HCT116 (cell line): ENCODE data around the gene LRCH4. TPM values are rescaled to one million over a fixed set of nuclear protein-coding genes. Genes with fewer than 3 reads are reported as not detected.

Experiments
- ATAC-seq: fragments of 200-7000 bp; cut with Tn5 transposase; 2 replicates; pipeline ENCODE4 v1.9.1; 2020; ENCODE audit warnings: mild to moderate bottlenecking, moderate library complexity
- BruUV-seq: library from RNA; stranded (reverse); fragments of 400-500 nt; replicated peaks from 2 replicates; lab custom pipeline; 2021; lab: Mats Ljungman, UMichigan
- CTCF ChIA-PET: fragments of 300-600 bp; sonication (Branson Sonifier 250); formaldehyde crosslinking; loops from one replicate; lab custom pipeline; 2021; ENCODE audit warnings: antibody characterized with exemption; lab: Charles Lee
- POLR2A ChIA-PET: fragments of 300-600, 350-600 bp; sonication (Branson Sonifier 250); formaldehyde crosslinking; loops from one replicate; lab custom pipeline; 2021; ENCODE audit warnings: antibody characterized with exemption; lab: Charles Lee
- RAD21 ChIA-PET, 2 experiments: fragments of 300-600 bp; sonication (Branson Sonifier 250); formaldehyde crosslinking; loops; one replicate each; lab custom pipeline; 2023; ENCODE audit warnings: low total read pairs in 2 of 2; ENCODE audit not compliant: uncharacterized antibody in 2 of 2, unreplicated experiment in 2 of 2, low non-redundant PET in 1 of 2; lab: Charles Lee
- DNase-seq: peaks from one replicate; pipeline ENCODE4 v3.0.0-alpha.2; 2010; ENCODE audit warnings: low read depth, low spot score
- H2AFZ ChIP-seq: fragments of 200-600 bp; shearing (Covaris generic), sonication (generic); 2 replicates; pipeline ENCODE4 v1.6.1; 2017; ENCODE audit warnings: low read depth, mixed run types, mixed read lengths, antibody characterized with exemption, low read length; ENCODE audit not compliant: poor library complexity, severe bottlenecking
- H3K27ac ChIP-seq: 2 replicates; pipeline ENCODE4 v1.5.1; 2012; ENCODE audit warnings: low read depth, low read length
- H3K27me3 ChIP-seq: fragments of 200-600 bp; sonication (generic); 2 replicates; pipeline ENCODE4 v1.6.1; 2016; ENCODE audit warnings: mixed run types, low read length, mixed read lengths; ENCODE audit not compliant: insufficient read depth
- H3K36me3 ChIP-seq, 2 experiments: fragments of 200-500 bp in 1 of 2; fragments of 200-600 bp in 1 of 2; sonication (Bioruptor generic) in 1 of 2; sonication (generic) in 1 of 2; 2 replicates each; pipeline versions ENCODE4 v1.5.1 to v1.6.1; 2014 to 2016; ENCODE audit warnings: low read length in 2 of 2, inconsistent platforms in 1 of 2, mixed read lengths in 1 of 2, mixed run types in 1 of 2; ENCODE audit not compliant: insufficient read depth in 2 of 2, control insufficient read depth in 1 of 2
- H3K4me1 ChIP-seq, 2 experiments: fragments of 200-600 bp in 1 of 2; sonication (generic) in 1 of 2; 2 replicates each; pipeline versions ENCODE4 v1.5.1 to v1.6.1; 2012 to 2017; ENCODE audit warnings: low read length in 2 of 2, inconsistent platforms in 1 of 2, mild to moderate bottlenecking in 1 of 2, mixed read lengths in 1 of 2, mixed run types in 1 of 2, moderate library complexity in 1 of 2; ENCODE audit not compliant: insufficient read depth in 2 of 2, control insufficient read depth in 1 of 2
- H3K4me2 ChIP-seq: fragments of 200-600 bp; sonication (generic); 2 replicates; pipeline ENCODE4 v1.6.1; 2017; ENCODE audit warnings: mixed run types, low read length, mixed read lengths
- H3K4me3 ChIP-seq, 2 experiments: fragments of 200-600 bp in 1 of 2; sonication (generic) in 1 of 2; replicated peaks in 1 of 2; 2 replicates each; pipeline ENCODE4 v1.5.1; 2011 to 2016; ENCODE audit warnings: low read length in 2 of 2, control low read depth in 1 of 2, low read depth in 1 of 2, mild to moderate bottlenecking in 1 of 2, mixed read lengths in 1 of 2, mixed run types in 1 of 2
- H3K79me2 ChIP-seq: fragments of 200-600 bp; sonication (generic); 2 replicates; pipeline ENCODE4 v1.6.1; 2017; ENCODE audit warnings: mild to moderate bottlenecking, mixed run types, low read length, moderate library complexity, mixed read lengths; ENCODE audit not compliant: insufficient read depth
- H3K9ac ChIP-seq: fragments of 200-600 bp; sonication (generic); 2 replicates; pipeline ENCODE4 v1.6.1; 2016; ENCODE audit warnings: low read length, mixed read lengths
- H3K9me2 ChIP-seq: fragments of 200-600 bp; sonication (generic), shearing (Covaris generic); 2 replicates; pipeline ENCODE4 v1.6.1; 2017; ENCODE audit warnings: mixed run types, mild to moderate bottlenecking, moderate library complexity; ENCODE audit not compliant: insufficient read depth
- H3K9me3 ChIP-seq, 2 experiments: fragments of 200-500 bp in 1 of 2; fragments of 200-600 bp in 1 of 2; sonication (Bioruptor generic) in 1 of 2; sonication (generic) in 1 of 2; 2 replicates each; pipeline ENCODE4 v1.6.1; 2014 to 2017; ENCODE audit warnings: low read length in 2 of 2, mixed read lengths in 2 of 2, inconsistent platforms in 1 of 2, low read depth in 1 of 2, mild to moderate bottlenecking in 1 of 2, mixed run types in 1 of 2, moderate library complexity in 1 of 2; ENCODE audit not compliant: control insufficient read depth in 1 of 2, insufficient read depth in 1 of 2
- H4K20me1 ChIP-seq: fragments of 200-600 bp; sonication (generic), shearing (Covaris generic); 2 replicates; pipeline ENCODE4 v1.6.1; 2017; ENCODE audit warnings: mixed run types, mild to moderate bottlenecking, moderate library complexity; ENCODE audit not compliant: insufficient read depth
- ATF3 ChIP-seq: IDR thresholded peaks from 2 replicates; pipeline ENCODE4 v1.6.1; 2012
- CEBPB ChIP-seq: IDR thresholded peaks from 2 replicates; pipeline ENCODE4 v1.6.1; 2012; ENCODE audit warnings: low read depth
- EGR1 ChIP-seq: IDR thresholded peaks from 2 replicates; pipeline ENCODE4 v1.6.1; 2012; ENCODE audit warnings: low read depth
- ELF1 ChIP-seq: IDR thresholded peaks from 2 replicates; pipeline ENCODE4 v1.6.1; 2012; ENCODE audit warnings: low read depth, borderline replicate concordance
- EZH2 ChIP-seq: fragments of 200-600 bp; sonication (generic); IDR thresholded peaks from 2 replicates; pipeline ENCODE4 v1.6.1; 2017; ENCODE audit warnings: antibody characterized with exemption, mixed run types
- EZH2phosphoT487 ChIP-seq: fragments of 200-600 bp; IDR thresholded peaks from 2 replicates; pipeline ENCODE4 v1.6.1; 2018; ENCODE audit warnings: antibody characterized with exemption, borderline replicate concordance
- FOSL1 ChIP-seq: IDR thresholded peaks from 2 replicates; pipeline ENCODE4 v1.6.1; 2012; ENCODE audit warnings: low read depth
- JUND ChIP-seq: IDR thresholded peaks from 2 replicates; pipeline ENCODE4 v1.6.1; 2012
- MAX ChIP-seq: IDR thresholded peaks from 2 replicates; pipeline ENCODE4 v1.6.1; 2012
- POLR2A ChIP-seq: IDR thresholded peaks from 2 replicates; pipeline ENCODE4 v1.7.0; 2011; ENCODE audit warnings: borderline replicate concordance; ENCODE audit not compliant: insufficient read depth, insufficient read length; ENCODE audit errors: extremely low read depth
- POLR2AphosphoS5 ChIP-seq: IDR thresholded peaks from 2 replicates; pipeline ENCODE4 v1.6.1; 2011; ENCODE audit warnings: mild to moderate bottlenecking, low read depth, low read length, moderate library complexity
- RAD21 ChIP-seq: IDR thresholded peaks from 2 replicates; pipeline ENCODE4 v1.6.1; 2012; ENCODE audit warnings: low read depth, mild to moderate bottlenecking
- SIN3A ChIP-seq: IDR thresholded peaks from 2 replicates; pipeline ENCODE4 v1.6.1; 2012; ENCODE audit warnings: low read depth
- SRF ChIP-seq: IDR thresholded peaks from 2 replicates; pipeline ENCODE4 v1.6.1; 2012; ENCODE audit warnings: low read depth
- TCF7L2 ChIP-seq: IDR thresholded peaks from 2 replicates; pipeline ENCODE4 v1.7.0; 2011; ENCODE audit warnings: borderline replicate concordance, inconsistent platforms; ENCODE audit not compliant: insufficient read depth, insufficient read length; ENCODE audit errors: extremely low read depth
- YY1 ChIP-seq: IDR thresholded peaks from 2 replicates; pipeline ENCODE4 v1.6.1; 2011; ENCODE audit warnings: low read length, low read depth, moderate library complexity, mild to moderate bottlenecking; ENCODE audit not compliant: insufficient replicate concordance; ENCODE audit errors: extremely low read depth
- ZFX ChIP-seq: fragments of 450-650 bp; IDR thresholded peaks from 2 replicates; pipeline ENCODE4 v1.6.1; 2017
- ZNF274 ChIP-seq: fragments of 200-500 bp; sonication (Bioruptor generic); IDR thresholded peaks from 2 replicates; pipeline ENCODE4 v1.6.1; 2014; ENCODE audit warnings: mild to moderate bottlenecking, low read depth, low read length, inconsistent platforms
- intact Hi-C: fragments of 100-400 bp; cut with micrococcal nuclease; formaldehyde crosslinking; loops from 2 replicates; pipeline ENCODE4 v1.10.0; 2022
- total RNA-seq: library from RNA; stranded (reverse); gene quantifications from one replicate; pipeline ENCODE4 v1.2.1, GENCODE V29; 2021; ENCODE audit not compliant: unreplicated experiment
- TF ChIP-seq, protein P1 (sequence below): IDR thresholded peaks from 2 replicates; pipeline ENCODE4 v1.6.1; 2012; ENCODE audit warnings: low read depth

LRCH4 gene
- total RNA-seq, 1 experiment from 2014 or later = 47.9 TPM

DNA sequence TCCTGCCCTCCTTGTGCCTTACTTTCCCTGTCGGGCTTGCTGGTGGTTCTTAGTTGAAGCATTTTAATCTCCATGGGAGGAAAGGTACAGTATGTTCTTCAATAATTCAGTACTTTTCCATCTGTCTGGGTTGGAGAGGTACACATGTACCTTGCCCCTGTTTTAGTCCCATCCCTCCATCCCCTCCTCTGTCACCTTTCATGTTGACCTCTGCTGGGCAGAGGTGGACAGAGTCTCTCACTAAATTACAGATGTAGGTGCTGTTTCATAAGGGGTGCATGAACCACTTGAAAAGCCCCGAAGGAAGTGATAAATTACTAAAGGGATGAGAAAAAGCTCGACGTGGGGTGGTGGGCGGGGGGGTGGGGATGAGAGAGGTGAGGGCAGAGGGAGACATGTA lies 41.5 kb downstream of the LRCH4 start:
- peaks cover 57 to 64% of the 10 kb centered on the region in 2 experiments for H3K4me1 ChIP-seq
- ChIA-PET CTCF (interaction anchor here (1.1 kb wide), 1 partner anchor 16 kb away, joined by 3 read pairs; no protein-coding TSS in a partner anchor), POLR2A (interaction anchor here (1.7 kb wide), 1 partner anchor 42 kb away, joined by 10 read pairs; the partner anchor contains the start of genes FBXO24 and LRCH4), RAD21 (no interaction called here)
- peak overlapping the region; percentile 79 for H3K4me2 ChIP-seq
- peaks cover 20% of the 10 kb centered on the region; the same call in 1 of the 2 replicates for H3K79me2 ChIP-seq
- H3K27ac ChIP-seq = peak overlapping the region; percentile 95
- H3K9me3 ChIP-seq = no peaks in the 10 kb centered on the region
- peak overlapping the region; percentile 61 for H3K9ac ChIP-seq
- TF ChIP-seq CEBPB (no peak), FOSL1 (no peak), EZH2phosphoT487 (no peak), ZFX (no peak), ELF1 (no peak), ZNF274 (no peak), YY1 (no peak), SRF (no peak), SIN3A (no peak), RAD21 (no peak), ATF3 (no peak), JUND (no peak), POLR2AphosphoS5 (no peak), TCF7L2 (no peak), MAX (no peak), POLR2A (no peak), EZH2 (no peak), EGR1 (no peak)
- TF ChIP-seq, protein P1, sequence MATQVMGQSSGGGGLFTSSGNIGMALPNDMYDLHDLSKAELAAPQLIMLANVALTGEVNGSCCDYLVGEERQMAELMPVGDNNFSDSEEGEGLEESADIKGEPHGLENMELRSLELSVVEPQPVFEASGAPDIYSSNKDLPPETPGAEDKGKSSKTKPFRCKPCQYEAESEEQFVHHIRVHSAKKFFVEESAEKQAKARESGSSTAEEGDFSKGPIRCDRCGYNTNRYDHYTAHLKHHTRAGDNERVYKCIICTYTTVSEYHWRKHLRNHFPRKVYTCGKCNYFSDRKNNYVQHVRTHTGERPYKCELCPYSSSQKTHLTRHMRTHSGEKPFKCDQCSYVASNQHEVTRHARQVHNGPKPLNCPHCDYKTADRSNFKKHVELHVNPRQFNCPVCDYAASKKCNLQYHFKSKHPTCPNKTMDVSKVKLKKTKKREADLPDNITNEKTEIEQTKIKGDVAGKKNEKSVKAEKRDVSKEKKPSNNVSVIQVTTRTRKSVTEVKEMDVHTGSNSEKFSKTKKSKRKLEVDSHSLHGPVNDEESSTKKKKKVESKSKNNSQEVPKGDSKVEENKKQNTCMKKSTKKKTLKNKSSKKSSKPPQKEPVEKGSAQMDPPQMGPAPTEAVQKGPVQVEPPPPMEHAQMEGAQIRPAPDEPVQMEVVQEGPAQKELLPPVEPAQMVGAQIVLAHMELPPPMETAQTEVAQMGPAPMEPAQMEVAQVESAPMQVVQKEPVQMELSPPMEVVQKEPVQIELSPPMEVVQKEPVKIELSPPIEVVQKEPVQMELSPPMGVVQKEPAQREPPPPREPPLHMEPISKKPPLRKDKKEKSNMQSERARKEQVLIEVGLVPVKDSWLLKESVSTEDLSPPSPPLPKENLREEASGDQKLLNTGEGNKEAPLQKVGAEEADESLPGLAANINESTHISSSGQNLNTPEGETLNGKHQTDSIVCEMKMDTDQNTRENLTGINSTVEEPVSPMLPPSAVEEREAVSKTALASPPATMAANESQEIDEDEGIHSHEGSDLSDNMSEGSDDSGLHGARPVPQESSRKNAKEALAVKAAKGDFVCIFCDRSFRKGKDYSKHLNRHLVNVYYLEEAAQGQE = no peak
- no TSS peak for BruUV-seq
- H3K4me3 ChIP-seq = no peak overlapping the region
- no peak for DNase-seq
- H3K36me3 ChIP-seq = no peaks in the 10 kb centered on the region
- intact Hi-C loops = loop anchor here (2.0 kb wide), 1 partner anchor 42 kb away; no protein-coding TSS in a partner anchor
- H3K9me2 ChIP-seq = no peaks in the 10 kb centered on the region
- no peak overlapping the region for H2AFZ ChIP-seq
- no peaks in the 10 kb centered on the region for H3K27me3 ChIP-seq
- ATAC-seq = no peak
- no peaks in the 10 kb centered on the region for H4K20me1 ChIP-seq
